ENCODE measurements around the gene TNFRSF1B.

TNFRSF1B gene

GRCh38 chr1:12141163-12141850 is 25.5 kb upstream of the TNFRSF1B start:
- Histone ChIP-seq H3K4me3 (ENCODE audit: low read depth, low read length) (no peak overlapping the region), H3K36me3 (ENCODE audit: control insufficient read depth in 2 of 2, insufficient read depth in 1 of 2, low read length in 2 of 2) (no peaks in the 10 kb centered on the region), H3K9me3 (ENCODE audit: control insufficient read depth, insufficient read depth, low read depth, low read length) (no peaks in the 10 kb centered on the region), H3K4me1 (ENCODE audit: control insufficient read depth, insufficient read depth, low read length) (peaks cover 6% of the 10 kb centered on the region; the same call in 1 of the 2 replicates), H3K27ac (ENCODE audit: extremely low read depth, low read depth, low read length) (no peak overlapping the region)
- no peak for TF ChIP-seq ZNF473 (tag by site-specific recombination; IDR thresholded peaks at IDR 0.05)
- TF ChIP-seq ZNF133 (tag by site-specific recombination; IDR thresholded peaks at IDR 0.05): no peak
- no peak for TF ChIP-seq AEBP2 (tag by site-specific recombination; IDR thresholded peaks at IDR 0.05; ENCODE audit: borderline replicate concordance)
- TF ChIP-seq ZNF624 (tag by site-specific recombination; IDR thresholded peaks at IDR 0.05): no peak
- TF ChIP-seq ZNF768 (tag by site-specific recombination; IDR thresholded peaks at IDR 0.05): no peak
- TF ChIP-seq ZNF366 (tag by site-specific recombination; conservative IDR thresholded peaks at IDR 0.05): no peak
- no peak for TF ChIP-seq ZNF677 (tag by site-specific recombination; IDR thresholded peaks at IDR 0.05)
- TF ChIP-seq ZNF433 (tag by site-specific recombination; IDR thresholded peaks at IDR 0.05; ENCODE audit: low read depth): no peak
- no peak for TF ChIP-seq ZNF785 (tag by site-specific recombination; IDR thresholded peaks at IDR 0.05)
- TF ChIP-seq ZBTB48 (tag by site-specific recombination; IDR thresholded peaks at IDR 0.05): no peak
- no peak for TF ChIP-seq ZSCAN16 (tag by site-specific recombination; IDR thresholded peaks at IDR 0.05)
- no peak for TF ChIP-seq MZF1 (tag by site-specific recombination; IDR thresholded peaks at IDR 0.05; ENCODE audit: borderline replicate concordance)
- TF ChIP-seq ZNF747 (tag by site-specific recombination; IDR thresholded peaks at IDR 0.05): no peak
- CTCF ChIA-PET: interaction anchor here (0.6 to 4.2 kb wide), 3 partner anchors 16 to 42 kb away, joined by 3 to 22 read pairs (median 3); no protein-coding TSS in a partner anchor
- POLR2A ChIA-PET: no interaction called here

GRCh38 chr1:12142141-12142823 is 24.5 kb upstream of the TNFRSF1B start:
- Histone ChIP-seq H3K4me3 (ENCODE audit: low read depth, low read length) (no peak overlapping the region), H3K27ac (ENCODE audit: extremely low read depth, low read depth, low read length) (no peak overlapping the region; the same call in 1 of the 2 replicates), H3K4me1 (ENCODE audit: control insufficient read depth, insufficient read depth, low read length) (peaks cover 6% of the 10 kb centered on the region; the same call in 1 of the 2 replicates), H3K36me3 (ENCODE audit: control insufficient read depth in 2 of 2, insufficient read depth in 1 of 2, low read length in 2 of 2) (no peaks in the 10 kb centered on the region), H3K9me3 (ENCODE audit: control insufficient read depth, insufficient read depth, low read depth, low read length) (no peaks in the 10 kb centered on the region)
- ChIA-PET CTCF (interaction anchor here (0.6 to 4.2 kb wide), 3 partner anchors 14 to 31 kb away, joined by 3 to 22 read pairs (median 3); no protein-coding TSS in a partner anchor), POLR2A (interaction anchor here (0.6 kb wide), 1 partner anchor 463 kb away, joined by 4 read pairs; no protein-coding TSS in a partner anchor)
- TF ChIP-seq ZNF514 (tag by site-specific recombination; IDR thresholded peaks at IDR 0.05): no peak
- TF ChIP-seq GLI2 (tag by site-specific recombination; IDR thresholded peaks at IDR 0.05; ENCODE audit: borderline replicate concordance, low read depth): no peak
- TF ChIP-seq GLIS1 (tag by site-specific recombination; IDR thresholded peaks at IDR 0.05): peak; percentile 74
- TF ChIP-seq ZNF174 (tag by site-specific recombination; IDR thresholded peaks at IDR 0.05): no peak
- no peak for TF ChIP-seq ZNF391 (tag by site-specific recombination; IDR thresholded peaks at IDR 0.05; ENCODE audit: borderline replicate concordance, low read depth)
- TF ChIP-seq SP2 (tag by site-specific recombination; IDR thresholded peaks at IDR 0.05): peak; percentile 20; the same call in 1 of the 2 replicates
- TF ChIP-seq, protein P1, sequence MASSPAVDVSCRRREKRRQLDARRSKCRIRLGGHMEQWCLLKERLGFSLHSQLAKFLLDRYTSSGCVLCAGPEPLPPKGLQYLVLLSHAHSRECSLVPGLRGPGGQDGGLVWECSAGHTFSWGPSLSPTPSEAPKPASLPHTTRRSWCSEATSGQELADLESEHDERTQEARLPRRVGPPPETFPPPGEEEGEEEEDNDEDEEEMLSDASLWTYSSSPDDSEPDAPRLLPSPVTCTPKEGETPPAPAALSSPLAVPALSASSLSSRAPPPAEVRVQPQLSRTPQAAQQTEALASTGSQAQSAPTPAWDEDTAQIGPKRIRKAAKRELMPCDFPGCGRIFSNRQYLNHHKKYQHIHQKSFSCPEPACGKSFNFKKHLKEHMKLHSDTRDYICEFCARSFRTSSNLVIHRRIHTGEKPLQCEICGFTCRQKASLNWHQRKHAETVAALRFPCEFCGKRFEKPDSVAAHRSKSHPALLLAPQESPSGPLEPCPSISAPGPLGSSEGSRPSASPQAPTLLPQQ (tag by site-specific recombination; IDR thresholded peaks at IDR 0.05): 0 out of 2 replicates have a peak, but pooled peaks have one; percentile 17
- no peak for TF ChIP-seq PRDM4 (tag by site-specific recombination; IDR thresholded peaks at IDR 0.05)
- TF ChIP-seq, protein P2, sequence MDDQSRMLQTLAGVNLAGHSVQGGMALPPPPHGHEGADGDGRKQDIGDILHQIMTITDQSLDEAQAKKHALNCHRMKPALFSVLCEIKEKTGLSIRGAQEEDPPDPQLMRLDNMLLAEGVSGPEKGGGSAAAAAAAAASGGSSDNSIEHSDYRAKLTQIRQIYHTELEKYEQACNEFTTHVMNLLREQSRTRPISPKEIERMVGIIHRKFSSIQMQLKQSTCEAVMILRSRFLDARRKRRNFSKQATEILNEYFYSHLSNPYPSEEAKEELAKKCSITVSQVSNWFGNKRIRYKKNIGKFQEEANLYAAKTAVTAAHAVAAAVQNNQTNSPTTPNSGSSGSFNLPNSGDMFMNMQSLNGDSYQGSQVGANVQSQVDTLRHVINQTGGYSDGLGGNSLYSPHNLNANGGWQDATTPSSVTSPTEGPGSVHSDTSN (CRISPR knock-in tag; IDR thresholded peaks at IDR 0.05): no peak
- TF ChIP-seq ZNF341 (tag by site-specific recombination; IDR thresholded peaks at IDR 0.05; ENCODE audit: low read depth): peak; percentile 70
- TF ChIP-seq ZBTB11 (tag by site-specific recombination; conservative IDR thresholded peaks at IDR 0.05; ENCODE audit: low read depth): no peak

Measured in HEK293 (cell line).